OCI-LY3 (cell line): ENCODE measurements around the gene VAV3.
"Not testable (repeated sequence)": the region's sequence is repeated elsewhere in the genome, so short reads cannot be mapped to it uniquely, and the experiment has no call there.

ENCODE experiments used
- H2AFZ ChIP-seq: fragments of 200-600, 300-600 bp; shearing (Covaris generic); 2 replicates; pipeline ENCODE4 v1.6.0; 2014; ENCODE audit warnings: antibody characterized with exemption, low read depth, low read length
- H3K27ac ChIP-seq: fragments of 200-600, 300-600 bp; sonication (generic); 2 replicates; pipeline ENCODE4 v1.5.1; 2014; ENCODE audit warnings: mild to moderate bottlenecking, low read length, moderate library complexity, mixed read lengths
- H3K27me3 ChIP-seq: fragments of 200-600, 300-600 bp; sonication (generic); 2 replicates; pipeline ENCODE4 v1.6.1; 2014; ENCODE audit warnings: low read depth, low read length, mixed read lengths
- H3K36me3 ChIP-seq: fragments of 200-600, 300-600 bp; sonication (generic); replicated peaks from 2 replicates; pipeline ENCODE3; 2014; ENCODE audit warnings: low read depth, low read length, mixed read lengths
- H3K4me1 ChIP-seq: fragments of 300-600, 200-600 bp; sonication (generic); 2 replicates; pipeline ENCODE4 v1.6.1; 2014; ENCODE audit warnings: low read length, mixed read lengths
- H3K4me2 ChIP-seq: fragments of 200-600, 300-600 bp; sonication (generic); 2 replicates; pipeline ENCODE4 v1.6.1; 2014; ENCODE audit warnings: low read length, mixed read lengths
- H3K4me3 ChIP-seq: fragments of 300-600, 200-600 bp; sonication (generic); 2 replicates; pipeline ENCODE4 v1.5.1; 2014; ENCODE audit warnings: antibody characterized with exemption, mild to moderate bottlenecking, low read length, moderate library complexity
- H3K79me2 ChIP-seq: fragments of 300-600, 200-600 bp; shearing (Covaris generic); 2 replicates; pipeline ENCODE4 v1.6.1; 2014; ENCODE audit warnings: mild to moderate bottlenecking, low read length, mixed read lengths
- H3K9ac ChIP-seq: fragments of 300-600, 200-600 bp; shearing (Covaris generic); 2 replicates; pipeline ENCODE4 v1.6.0; 2014; ENCODE audit warnings: mild to moderate bottlenecking, low read length, moderate library complexity
- H3K9me3 ChIP-seq: fragments of 200-600, 300-600 bp; shearing (Covaris generic); 2 replicates; pipeline ENCODE4 v1.6.1; 2014; ENCODE audit warnings: low read length, mixed read lengths; ENCODE audit not compliant: insufficient read depth
- H4K20me1 ChIP-seq: fragments of 200-600, 300-600 bp; sonication (generic); 2 replicates; pipeline ENCODE4 v1.6.1; 2016; ENCODE audit warnings: low read length, mixed read lengths; ENCODE audit not compliant: insufficient read depth
- CTCF ChIP-seq: fragments of 200-600, 300-600 bp; sonication (generic); IDR thresholded peaks from 2 replicates; pipeline ENCODE4 v1.5.1; 2014; ENCODE audit warnings: antibody characterized with exemption, low read length, low read depth
- EZH2phosphoT487 ChIP-seq: fragments of 200-600 bp; shearing (Covaris generic); IDR thresholded peaks from 2 replicates; pipeline ENCODE4 v1.6.1; 2018; ENCODE audit warnings: antibody characterized with exemption, mixed run types, low read depth

VAV3 gene

GRCh38 chr1:107862064-107862463 lies 102.9 kb downstream of the VAV3 start:
- peaks cover 12% of the 10 kb centered on the region for H3K4me1 ChIP-seq
- TF ChIP-seq EZH2phosphoT487 (no peak), CTCF (no peak)
- H3K27me3 ChIP-seq, result no peaks in the 10 kb centered on the region
- no peak overlapping the region for H2AFZ ChIP-seq
- no peak overlapping the region for H3K4me3 ChIP-seq
- no peaks in the 10 kb centered on the region for H3K36me3 ChIP-seq
- no peaks in the 10 kb centered on the region for H4K20me1 ChIP-seq
- no peak overlapping the region for H3K9ac ChIP-seq
- H3K4me2 ChIP-seq, result peak overlapping the region; percentile 28
- H3K9me3 ChIP-seq, result no peaks in the 10 kb centered on the region
- no peaks in the 10 kb centered on the region for H3K79me2 ChIP-seq
- H3K27ac ChIP-seq, result no peak overlapping the region

GRCh38 chr1:107858323-107858722 lies 106.7 kb downstream of the VAV3 start:
- H3K36me3 ChIP-seq, result no peaks in the 10 kb centered on the region
- no peak overlapping the region for H3K4me2 ChIP-seq
- H4K20me1 ChIP-seq, result no peaks in the 10 kb centered on the region
- TF ChIP-seq CTCF (no peak), EZH2phosphoT487 (no peak)
- H3K4me3 ChIP-seq, result no peak overlapping the region
- H2AFZ ChIP-seq, result no peak overlapping the region
- H3K9ac ChIP-seq, result no peak overlapping the region
- H3K79me2 ChIP-seq, result no peaks in the 10 kb centered on the region
- H3K27me3 ChIP-seq, result no peaks in the 10 kb centered on the region
- no peaks in the 10 kb centered on the region for H3K9me3 ChIP-seq
- no peak overlapping the region for H3K27ac ChIP-seq
- H3K4me1 ChIP-seq, result peaks cover 12% of the 10 kb centered on the region

GRCh38 chr1:107851418-107851817 lies 113.6 kb downstream of the VAV3 start:
- Histone ChIP-seq H3K79me2 (no peaks in the 10 kb centered on the region), H3K9me3 (no peaks in the 10 kb centered on the region), H2AFZ (no peak overlapping the region), H3K36me3 (no peaks in the 10 kb centered on the region), H4K20me1 (no peaks in the 10 kb centered on the region), H3K27me3 (no peaks in the 10 kb centered on the region), H3K4me2 (no peak overlapping the region), H3K4me3 (no peak overlapping the region), H3K9ac (no peak overlapping the region), H3K4me1 (no peaks in the 10 kb centered on the region), H3K27ac (no peak overlapping the region)
- TF ChIP-seq CTCF (no peak), EZH2phosphoT487 (no peak)

GRCh38 chr1:107844541-107845194 lies 120.3 kb downstream of the VAV3 start:
- H2AFZ ChIP-seq, H3K4me3 ChIP-seq, H3K9ac ChIP-seq, H4K20me1 ChIP-seq, H3K79me2 ChIP-seq, H3K27me3 ChIP-seq, H3K36me3 ChIP-seq, H3K27ac ChIP-seq, H3K4me2 ChIP-seq, H3K9me3 ChIP-seq: not testable (repeated sequence)
- H3K4me1 ChIP-seq, result peaks cover 29% of the 10 kb centered on the region

- TF ChIP-seq EZH2phosphoT487, result no peak
- no peak for TF ChIP-seq CTCF
- no peak overlapping the region for H3K9ac ChIP-seq
- H3K79me2 ChIP-seq, result no peaks in the 10 kb centered on the region
- no peaks in the 10 kb centered on the region for H3K9me3 ChIP-seq
- H3K27me3 ChIP-seq, result no peaks in the 10 kb centered on the region
- no peak overlapping the region for H3K27ac ChIP-seq
- peaks cover 29% of the 10 kb centered on the region for H3K4me1 ChIP-seq
- H2AFZ ChIP-seq, result no peak overlapping the region
- 0 out of 2 replicates have a peak overlapping the region, but pooled peaks have one; percentile 5 for H3K4me2 ChIP-seq
- H3K4me3 ChIP-seq, result no peak overlapping the region
- H3K36me3 ChIP-seq, result no peaks in the 10 kb centered on the region
- no peaks in the 10 kb centered on the region for H4K20me1 ChIP-seq
These were observed 121.0 kb downstream of the VAV3 start for GRCh38 chr1:107843989-107844388.
